ENCODE measurements around the gene FOSL1. TPM values are rescaled to one million over a fixed set of nuclear protein-coding genes. Genes with fewer than 3 reads are reported as not detected.

The FOSL1 gene
- polyA plus RNA-seq, 4 donors = 0.11 to 0.30 (median 0.18) TPM

Other genes with a start within 250 kb of the FOSL1 start
- gene RELA, start 237.5 kb downstream of the FOSL1 start, polyA plus RNA-seq (ENCODE audit: insufficient read length in 4 of 4) = 10 to 100 TPM; 45.0 to 63.4 (median 56.9) TPM
- gene KAT5, start 188.1 kb downstream of the FOSL1 start, polyA plus RNA-seq (ENCODE audit: insufficient read length in 4 of 4) = 10 to 100 TPM; 68.5 to 80.9 (median 80.1) TPM
- 10 to 100 TPM; 31.9 to 62.5 (median 53.3) TPM for gene RNASEH2C, start 179.6 kb downstream of the FOSL1 start, polyA plus RNA-seq (ENCODE audit: insufficient read length in 4 of 4)
- gene AP5B1, start 119.4 kb downstream of the FOSL1 start, polyA plus RNA-seq (ENCODE audit: insufficient read length in 4 of 4) = 10 to 100 TPM in 1 of 4 donors, 1 to 10 TPM in 3; 6.0 to 11.8 (median 8.5) TPM
- gene OVOL1, start 113.3 kb downstream of the FOSL1 start, polyA plus RNA-seq (ENCODE audit: insufficient read length in 4 of 4) = 10 to 100 TPM in 3 of 4 donors, 1 to 10 TPM in 1; 9.2 to 16.6 (median 13.4) TPM
- 1 to 10 TPM; 1.4 to 4.9 (median 2.5) TPM for gene SNX32, start 66.4 kb downstream of the FOSL1 start, polyA plus RNA-seq (ENCODE audit: insufficient read length in 4 of 4)
- 100 to 1,000 TPM; 733 to 901 (median 785) TPM for gene CFL1, start 42.2 kb downstream of the FOSL1 start, polyA plus RNA-seq (ENCODE audit: insufficient read length in 4 of 4)
- gene MUS81, start 40.0 kb downstream of the FOSL1 start, polyA plus RNA-seq (ENCODE audit: insufficient read length in 4 of 4) = 10 to 100 TPM; 41.7 to 67.3 (median 55.7) TPM
- 100 to 1,000 TPM in 3 of 4 donors, 10 to 100 TPM in 1; 96.5 to 170 (median 123) TPM for gene EFEMP2, start 27.6 kb downstream of the FOSL1 start, polyA plus RNA-seq (ENCODE audit: insufficient read length in 4 of 4)
- 1 to 10 TPM in 3 of 4 donors, under 1 TPM in 1; 0.77 to 1.6 (median 1.3) TPM for gene CTSW, start 20.6 kb downstream of the FOSL1 start, polyA plus RNA-seq (ENCODE audit: insufficient read length in 4 of 4)
- 100 to 1,000 TPM in 1 of 4 donors, 10 to 100 TPM in 3; 91.1 to 106 (median 96.7) TPM for gene FIBP, start 11.9 kb downstream of the FOSL1 start, polyA plus RNA-seq (ENCODE audit: insufficient read length in 4 of 4)
- gene CCDC85B, start 9.7 kb downstream of the FOSL1 start, polyA plus RNA-seq (ENCODE audit: insufficient read length in 4 of 4) = 10 to 100 TPM in 2 of 4 donors, 1 to 10 TPM in 2; 7.6 to 19.9 (median 11.7) TPM
- 10 to 100 TPM; 31.8 to 49.9 (median 41.7) TPM for gene C11orf68, start 18.7 kb upstream of the FOSL1 start, polyA plus RNA-seq (ENCODE audit: insufficient read length in 4 of 4)
- 100 to 1,000 TPM in 2 of 4 donors, 10 to 100 TPM in 2; 73.3 to 131 (median 95.7) TPM for gene DRAP1, start 19.0 kb upstream of the FOSL1 start, polyA plus RNA-seq (ENCODE audit: insufficient read length in 4 of 4)
- gene TSGA10IP, start 45.1 kb upstream of the FOSL1 start, polyA plus RNA-seq (ENCODE audit: insufficient read length in 4 of 4) = under 1 TPM in 1 of 4 donors, not detected in 3; 0.52 TPM
- 10 to 100 TPM; 45.3 to 57.6 (median 52.4) TPM for gene SART1, start 61.3 kb upstream of the FOSL1 start, polyA plus RNA-seq (ENCODE audit: insufficient read length in 4 of 4)
- gene EIF1AD, start 101.8 kb upstream of the FOSL1 start, polyA plus RNA-seq (ENCODE audit: insufficient read length in 4 of 4) = 10 to 100 TPM; 25.3 to 32.7 (median 28.4) TPM
- 100 to 1,000 TPM; 218 to 315 (median 264) TPM for gene BANF1, start 102.1 kb upstream of the FOSL1 start, polyA plus RNA-seq (ENCODE audit: insufficient read length in 4 of 4)
- gene CST6, start 111.6 kb upstream of the FOSL1 start, polyA plus RNA-seq (ENCODE audit: insufficient read length in 4 of 4) = not detected
- not detected for gene CATSPER1, start 126.1 kb upstream of the FOSL1 start, polyA plus RNA-seq (ENCODE audit: insufficient read length in 4 of 4)
- gene GAL3ST3, start 148.8 kb upstream of the FOSL1 start, polyA plus RNA-seq (ENCODE audit: insufficient read length in 4 of 4) = 1 to 10 TPM; 3.7 to 8.6 (median 5.9) TPM
- gene SF3B2, start 152.0 kb upstream of the FOSL1 start, polyA plus RNA-seq (ENCODE audit: insufficient read length in 4 of 4) = 100 to 1,000 TPM; 221 to 254 (median 237) TPM
- gene PACS1, start 169.9 kb upstream of the FOSL1 start, polyA plus RNA-seq (ENCODE audit: insufficient read length in 4 of 4) = 10 to 100 TPM; 38.5 to 57.0 (median 50.4) TPM